ENCODE results near the gene TMEM121. TPM values are rescaled to one million over a fixed set of nuclear protein-coding genes. Genes with fewer than 3 reads are reported as not detected.
"Not testable (repeated sequence)": the region's sequence is repeated elsewhere in the genome, so short reads cannot be mapped to it uniquely, and the experiment has no call there.

TMEM121 gene
- polyA plus RNA-seq, 1 donor, result 2.2 TPM

DNA sequence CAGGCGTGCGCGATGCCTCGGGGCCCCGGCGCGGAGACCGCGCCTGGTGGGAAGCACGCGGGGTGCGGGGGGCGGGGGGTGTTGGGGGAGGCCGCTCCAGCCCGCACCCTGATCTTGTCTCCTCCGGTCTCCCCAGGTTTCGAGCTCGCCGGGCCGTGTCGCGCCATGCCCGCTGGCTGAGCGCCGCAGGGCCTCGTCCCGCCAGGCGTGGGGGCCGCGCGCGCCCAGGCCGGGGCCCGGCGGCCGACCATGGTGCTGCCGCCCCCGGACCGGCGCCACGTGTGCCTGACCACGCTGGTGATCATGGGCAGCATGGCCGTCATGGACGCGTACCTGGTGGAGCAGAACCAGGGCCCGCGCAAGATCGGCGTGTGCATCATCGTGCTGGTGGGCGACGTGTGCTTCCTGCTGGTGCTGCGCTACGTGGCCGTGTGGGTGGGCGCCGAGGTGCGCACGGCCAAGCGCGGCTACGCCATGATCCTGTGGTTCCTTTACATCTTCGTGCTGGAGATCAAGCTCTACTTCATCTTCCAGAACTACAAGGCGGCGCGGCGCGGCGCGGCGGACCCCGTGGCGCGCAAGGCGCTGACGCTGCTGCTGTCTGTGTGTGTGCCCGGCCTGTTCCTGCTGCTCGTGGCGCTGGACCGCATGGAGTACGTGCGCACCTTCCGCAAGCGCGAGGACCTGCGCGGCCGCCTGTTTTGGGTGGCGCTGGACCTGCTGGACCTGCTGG, 2.4 kb downstream of the TMEM121 start:
- DNase-seq (ENCODE audit: low read depth), result no peak

DNA sequence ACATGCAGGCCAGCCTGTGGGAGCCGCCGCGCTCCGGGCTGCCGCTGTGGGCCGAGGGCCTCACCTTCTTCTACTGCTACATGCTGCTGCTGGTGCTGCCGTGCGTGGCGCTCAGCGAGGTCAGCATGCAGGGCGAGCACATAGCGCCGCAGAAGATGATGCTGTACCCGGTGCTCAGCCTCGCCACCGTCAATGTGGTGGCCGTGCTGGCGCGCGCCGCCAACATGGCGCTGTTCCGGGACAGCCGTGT, 2.9 kb downstream of the TMEM121 start:
- no peak for DNase-seq (ENCODE audit: low read depth)

DNA sequence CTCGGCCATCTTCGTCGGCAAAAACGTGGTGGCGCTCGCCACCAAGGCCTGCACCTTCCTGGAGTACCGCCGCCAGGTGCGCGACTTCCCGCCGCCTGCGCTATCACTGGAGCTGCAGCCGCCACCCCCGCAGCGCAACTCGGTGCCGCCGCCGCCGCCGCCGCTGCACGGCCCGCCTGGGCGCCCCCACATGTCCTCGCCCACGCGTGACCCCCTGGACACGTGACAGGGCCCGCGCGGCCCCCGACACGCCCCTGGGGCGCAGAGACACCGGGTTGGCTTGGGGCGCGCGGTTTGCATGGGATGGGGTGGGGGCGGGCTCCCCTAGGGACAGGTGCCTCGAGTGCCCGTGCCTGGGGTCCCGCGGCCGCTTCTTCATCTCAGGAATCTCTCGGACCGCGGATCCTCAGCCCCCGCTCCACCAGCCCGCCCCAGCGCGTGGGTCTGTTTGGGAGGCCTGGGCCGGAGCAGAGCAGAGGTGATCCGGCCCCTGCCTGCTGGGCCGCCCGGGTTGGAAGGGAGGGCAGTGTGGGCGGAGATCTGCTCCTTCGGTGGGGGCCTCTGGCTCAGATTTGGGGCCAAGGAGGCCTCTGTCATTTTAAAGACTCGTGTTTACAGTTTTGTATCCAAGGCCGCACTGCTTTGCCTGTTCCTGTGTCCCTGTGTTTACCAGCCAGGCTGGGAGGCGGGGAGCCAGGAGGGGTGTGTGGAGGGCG, 3.3 kb downstream of the TMEM121 start:
- DNase-seq (ENCODE audit: low read depth), result no peak

DNA sequence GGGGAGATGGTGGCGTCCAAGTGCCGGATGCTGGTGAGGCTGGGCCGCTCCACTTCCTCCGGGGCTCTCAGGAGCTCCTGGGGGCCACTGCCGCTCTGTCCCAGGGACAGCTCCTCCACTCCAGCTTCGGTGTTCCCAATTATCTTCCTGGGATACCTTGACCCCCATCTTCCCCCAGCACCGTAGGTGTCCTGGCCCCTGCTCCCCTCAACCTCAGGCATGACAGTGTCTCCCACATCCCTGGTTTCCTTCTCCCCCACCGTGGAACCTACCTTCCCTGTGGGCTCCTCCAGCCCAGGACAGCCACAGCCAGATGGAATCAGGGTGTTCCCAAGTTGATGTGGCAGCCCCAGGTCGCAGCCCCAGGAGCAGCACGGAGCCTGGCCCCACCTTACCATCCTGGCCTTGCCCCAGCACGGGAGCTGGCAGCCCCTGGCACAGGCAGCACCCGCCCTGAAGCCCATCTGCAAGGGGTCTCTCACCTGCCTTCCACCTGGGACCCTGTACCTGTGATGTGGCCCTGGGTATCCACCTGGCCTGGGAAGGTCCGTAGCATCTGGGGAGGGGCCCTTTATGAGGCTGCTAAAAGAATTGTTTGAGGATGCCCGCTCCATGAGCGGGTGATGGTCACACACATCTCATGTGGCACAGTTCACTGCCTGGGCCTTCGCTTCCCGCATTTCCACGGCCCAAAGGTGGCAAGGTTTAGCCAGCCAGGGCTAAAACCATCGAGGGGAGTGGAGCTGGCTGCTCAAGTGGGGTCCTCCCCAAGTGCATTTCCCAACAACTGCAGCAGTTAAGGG, 4.1 kb downstream of the TMEM121 start:
- DNase-seq (ENCODE audit: low read depth), result no peak

DNA sequence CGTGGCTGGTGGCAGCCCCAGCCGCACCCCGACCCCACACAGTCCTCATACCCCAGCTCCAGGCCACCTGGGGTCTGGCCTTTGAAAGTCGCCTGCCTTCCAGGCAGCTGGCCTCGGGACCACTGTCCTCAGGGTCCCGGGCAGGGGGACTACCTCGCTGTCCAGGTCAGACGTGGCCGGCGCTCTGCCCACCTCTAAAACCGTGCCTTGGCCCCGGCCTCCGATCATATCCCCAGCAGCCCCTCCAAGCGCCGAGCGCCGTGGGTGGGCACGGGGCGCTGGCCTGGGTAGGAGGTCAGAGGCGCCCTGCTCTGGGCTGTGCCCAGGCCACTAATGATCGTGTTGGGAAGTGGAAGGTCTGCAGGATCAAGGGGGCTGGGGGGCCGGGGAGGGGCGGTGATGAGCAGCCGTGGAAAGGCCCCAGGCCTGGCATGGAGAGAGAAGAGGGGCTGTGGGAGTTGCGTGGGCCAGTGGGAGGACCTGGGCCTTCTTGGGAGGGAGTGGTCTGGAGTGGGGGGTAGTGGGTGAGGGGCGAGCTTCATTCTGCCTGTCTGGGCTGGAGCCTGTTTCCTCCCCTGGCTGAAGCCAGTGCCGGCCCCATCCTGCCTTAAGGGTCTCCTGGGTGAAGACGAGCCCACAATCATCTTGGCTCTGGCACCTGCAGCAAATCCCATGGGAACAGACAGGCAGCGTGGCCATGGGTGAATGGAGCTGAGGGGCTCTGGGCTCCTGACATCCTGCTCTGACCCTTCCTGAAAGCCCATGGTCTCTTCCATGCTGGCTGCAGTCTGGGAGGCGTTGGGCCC, 4.9 kb downstream of the TMEM121 start:
- DNase-seq (ENCODE audit: low read depth), result no peak

GRCh38 chr14:105531894-105532623, 5.7 kb downstream of the TMEM121 start:
- DNase-seq (ENCODE audit: low read depth), result no peak

DNA sequence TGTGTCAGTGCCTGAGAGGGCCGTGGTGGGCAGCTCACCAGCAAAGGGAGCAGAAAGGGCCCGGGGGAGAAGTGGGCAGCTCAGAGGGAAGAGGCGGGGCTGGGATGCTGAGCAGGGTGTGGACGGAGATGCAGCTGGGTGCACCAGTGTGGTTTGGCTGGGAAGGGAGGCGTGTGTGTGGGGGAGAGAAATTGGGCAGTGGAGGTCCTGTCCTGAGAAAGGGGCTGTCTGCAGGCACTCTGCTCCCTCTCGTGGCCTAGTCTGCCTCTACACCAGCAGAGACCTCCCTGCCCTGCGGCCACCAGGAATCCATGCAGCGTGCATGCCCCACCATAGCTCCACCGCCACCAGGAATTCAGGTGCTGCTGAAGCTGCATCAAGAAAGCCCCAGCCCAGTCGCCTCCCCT, 6.4 kb downstream of the TMEM121 start:
- no peak for DNase-seq (ENCODE audit: low read depth)

- DNase-seq (ENCODE audit: low read depth), result no peak
These were observed 7.0 kb downstream of the TMEM121 start for GRCh38 chr14:105533391-105533790.

DNA sequence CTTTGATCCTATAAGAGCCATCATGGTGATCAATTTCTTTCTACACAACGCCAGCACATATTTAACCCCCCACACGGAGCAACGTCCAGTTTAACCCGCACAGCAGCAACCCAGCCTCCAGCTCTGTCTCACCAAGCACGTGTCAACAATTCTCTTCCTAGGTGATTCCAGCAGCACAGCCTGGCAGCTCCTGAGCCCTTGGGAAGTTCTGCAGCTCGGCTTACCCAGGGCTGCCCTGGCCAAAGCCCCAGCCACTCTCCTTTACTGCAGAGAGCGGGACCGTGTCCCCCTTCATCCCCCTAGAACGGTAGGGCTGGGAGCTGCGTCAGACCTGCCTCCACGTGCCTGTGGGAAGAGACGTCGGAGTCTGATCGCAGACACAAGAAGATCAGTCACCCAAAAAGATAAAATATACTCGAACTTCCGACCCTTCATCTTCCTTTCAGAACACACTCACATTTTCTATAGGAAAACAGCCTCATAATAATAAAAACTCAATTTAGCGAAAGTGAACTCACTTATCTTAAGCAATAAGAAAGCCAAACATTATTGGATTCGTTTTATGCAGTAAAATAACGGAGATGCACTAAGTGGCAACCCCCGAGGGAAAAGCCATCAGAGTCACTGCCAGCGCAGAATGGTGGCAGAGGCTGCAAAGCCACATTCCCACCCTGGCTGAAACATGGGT, 7.6 kb downstream of the TMEM121 start:
- DNase-seq (ENCODE audit: low read depth), result no peak

- DNase-seq (ENCODE audit: low read depth), result no peak
These were observed 8.2 kb downstream of the TMEM121 start for GRCh38 chr14:105534586-105534985.

GRCh38 chr14:105536051-105536450, 9.7 kb downstream of the TMEM121 start:
- no peak for DNase-seq (ENCODE audit: low read depth)

DNA sequence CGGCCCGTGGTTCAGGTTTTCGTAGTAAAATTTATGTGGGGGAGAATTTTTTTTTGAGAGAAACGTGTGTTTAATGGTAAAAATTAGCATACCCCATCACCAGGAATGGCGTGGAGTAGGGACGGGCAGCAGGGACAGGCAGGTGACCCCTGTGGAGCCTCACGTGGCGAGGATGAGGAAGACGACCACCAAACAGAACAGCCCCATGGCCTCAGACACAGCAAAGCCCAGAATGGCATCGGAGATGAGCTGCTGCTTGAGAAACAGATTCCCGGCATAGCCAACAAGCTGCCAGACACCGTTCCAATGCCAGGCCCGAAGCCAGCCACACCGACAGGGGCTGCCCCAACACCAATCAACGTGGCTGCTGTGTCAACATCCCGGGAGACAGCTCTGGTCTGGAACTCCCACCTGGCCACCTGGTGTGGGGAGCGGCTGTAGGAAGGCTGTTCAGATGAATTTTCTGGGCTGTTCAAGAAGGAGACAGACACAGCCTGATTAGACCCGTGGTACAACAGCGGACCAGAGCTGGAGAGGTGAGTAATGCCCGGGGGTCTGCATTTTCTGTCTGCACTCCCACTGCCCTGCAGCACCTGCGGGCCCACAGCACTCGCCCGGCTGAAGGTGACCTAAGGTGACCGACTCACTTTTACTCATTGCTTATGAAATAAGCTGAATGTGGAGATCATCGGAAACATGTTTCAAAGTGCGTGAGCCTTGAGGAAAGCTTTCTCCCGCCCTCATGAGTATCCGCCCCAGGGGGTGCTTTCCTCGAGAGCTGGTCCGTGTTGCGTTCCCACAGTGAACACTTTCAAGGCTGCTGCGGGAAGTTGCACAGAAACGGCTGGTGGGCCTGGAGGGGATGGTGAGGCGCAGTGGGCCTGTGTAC, 10.6 kb downstream of the TMEM121 start:
- no peak for DNase-seq (ENCODE audit: low read depth)

DNA sequence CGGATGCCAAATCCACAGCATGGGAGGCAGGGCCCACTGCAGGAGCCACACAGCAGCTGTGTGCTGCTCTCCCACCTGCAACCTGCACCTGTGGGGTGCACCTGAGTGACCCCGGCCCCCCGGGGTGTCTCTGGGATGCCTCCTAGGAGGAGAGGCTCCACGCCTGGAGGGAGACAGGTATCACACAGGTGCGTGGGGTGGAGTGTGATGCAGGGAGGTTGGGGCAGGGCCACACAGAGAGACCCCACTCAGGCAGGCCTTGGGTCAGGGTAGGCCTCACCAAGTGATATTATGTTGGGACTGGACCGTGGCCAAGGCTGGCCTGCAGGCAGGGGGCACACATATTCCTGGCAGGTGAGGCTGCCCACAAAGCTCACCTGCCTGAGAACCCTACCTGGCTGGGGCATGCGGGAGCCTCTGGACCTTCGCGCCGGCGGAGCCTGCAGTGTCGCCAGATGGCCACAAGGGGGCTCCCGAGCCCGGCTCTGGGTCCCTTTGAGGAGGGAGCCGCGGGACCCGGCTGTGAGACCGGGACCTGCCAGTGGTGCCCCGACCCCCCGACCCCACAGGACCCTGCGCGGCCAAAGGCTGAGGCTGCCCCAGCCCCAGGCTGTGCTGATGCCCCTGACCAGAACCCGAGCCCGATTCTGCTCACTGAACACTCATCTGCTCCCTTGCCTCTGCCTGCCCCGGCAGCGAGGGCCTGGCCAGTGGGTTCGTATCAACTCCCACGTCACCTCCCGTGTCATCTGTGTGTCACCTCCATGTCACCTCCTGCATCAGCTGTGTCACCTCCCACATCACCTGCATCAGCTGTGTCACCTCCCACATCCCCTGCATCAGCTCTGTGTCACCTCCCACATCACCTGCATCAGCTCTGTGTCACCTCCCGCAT, 11.4 kb downstream of the TMEM121 start:
- DNase-seq (ENCODE audit: low read depth), result no peak

GRCh38 chr14:105538481-105539049, 12.2 kb downstream of the TMEM121 start:
- DNase-seq (ENCODE audit: low read depth), result no peak

DNA sequence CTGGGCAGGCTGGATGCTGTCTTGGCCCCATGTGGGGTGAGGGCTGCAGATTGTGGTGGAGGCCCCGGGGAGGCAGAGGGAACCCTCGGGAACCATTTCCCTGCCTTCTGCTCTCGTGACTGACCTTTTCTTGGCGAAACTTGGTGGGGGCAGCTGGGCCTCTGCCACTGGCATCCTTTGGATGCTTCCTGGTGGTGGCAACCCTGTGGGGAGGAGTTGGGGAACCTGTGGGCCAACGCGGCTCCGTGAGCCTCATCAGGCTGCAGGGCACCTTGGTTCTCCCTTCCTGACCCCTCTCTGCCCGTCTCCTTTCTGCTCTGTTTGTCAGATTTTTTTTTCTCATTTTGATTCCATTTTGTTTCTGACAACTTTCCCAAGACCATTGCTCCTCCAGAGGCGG, 14.4 kb downstream of the TMEM121 start:
- DNase-seq (ENCODE audit: low read depth), result no peak

- DNase-seq (ENCODE audit: low read depth), result no peak
These were observed 15.0 kb downstream of the TMEM121 start for GRCh38 chr14:105541218-105541875.

DNA sequence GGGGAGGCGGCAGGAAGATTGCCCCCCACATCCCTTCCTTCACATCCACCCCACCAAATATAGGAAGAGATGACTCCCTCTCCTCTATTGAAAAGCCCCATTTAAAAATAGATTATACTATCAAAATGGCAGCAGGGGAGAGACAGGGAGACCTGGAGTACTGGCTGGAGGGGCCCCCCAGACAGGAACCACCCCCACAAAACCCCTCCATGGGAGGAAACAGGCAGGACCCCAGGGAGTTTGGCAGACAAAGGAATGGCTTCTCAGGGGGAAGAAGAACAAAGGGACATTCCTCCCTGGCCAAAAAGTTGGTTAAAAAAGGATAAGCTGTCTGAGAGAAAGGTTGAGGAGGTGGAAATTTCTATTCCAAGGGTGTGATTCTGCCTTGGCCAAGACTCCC, 19.3 kb downstream of the TMEM121 start:
- DNase-seq (ENCODE audit: low read depth), result not testable (repeated sequence)

DNA sequence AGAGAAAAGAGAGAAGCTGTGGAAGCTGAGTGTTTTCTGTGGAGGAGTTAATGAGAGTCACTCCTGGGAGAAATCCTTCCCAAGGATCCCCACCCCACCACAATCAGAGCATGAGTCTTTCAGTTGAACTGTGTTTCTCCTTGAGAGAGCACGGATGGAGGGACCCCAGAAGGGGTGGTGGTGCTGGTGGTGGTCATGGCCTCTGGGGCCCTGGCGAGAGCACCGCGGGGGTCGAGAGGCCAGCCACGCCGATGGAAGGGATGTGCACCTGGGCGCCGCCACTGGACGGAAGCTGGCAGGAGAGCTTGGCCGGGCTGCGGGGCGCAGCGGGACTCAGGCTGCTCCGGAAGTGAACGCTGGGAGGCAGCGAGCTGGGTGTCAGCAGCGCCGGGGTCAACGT, 20.0 kb downstream of the TMEM121 start:
- not testable (repeated sequence) for DNase-seq (ENCODE audit: low read depth)

All from forelimb muscle (tissue), 1 donor.